Stimulated activated CD8-positive, alpha-beta memory T cell treated with anti-CD3 and anti-CD28 coated beads, Interleukin-12 subunit alpha, Interleukin-12 subunit beta, amount 100 ng/mL, for 1 hour (primary cell): ENCODE measurements around the gene SPON2.
"Not testable (repeated sequence)": the region's sequence is repeated elsewhere in the genome, so short reads cannot be mapped to it uniquely, and the experiment has no call there.

Experiments used
- DNase-seq: peaks from one replicate; pipeline ENCODE4 v3.0.0-alpha.2; 2020; ENCODE audit warnings: low read depth

The SPON2 gene

DNA sequence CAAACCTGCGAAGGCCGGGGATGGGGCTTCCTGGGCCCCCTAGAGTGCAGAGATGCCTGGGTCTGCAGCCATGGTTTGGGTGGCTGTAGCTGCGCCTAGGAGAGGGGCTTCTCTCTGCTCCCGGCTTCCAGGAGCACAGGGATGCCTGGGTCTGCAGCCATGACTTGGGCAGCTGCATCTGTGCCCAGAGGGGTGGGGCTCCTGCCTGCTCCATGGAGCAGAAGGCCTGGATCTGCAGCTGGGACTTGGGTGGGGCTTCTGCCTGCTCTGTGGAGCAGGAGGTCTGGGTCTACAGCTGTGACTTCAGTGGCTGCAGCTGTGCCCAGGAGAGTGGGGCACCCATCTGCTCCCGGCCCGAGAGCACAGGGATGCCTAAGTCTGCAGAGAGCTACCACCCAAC lies 20.8 kb downstream of the SPON2 start:
- no peak for DNase-seq

DNA sequence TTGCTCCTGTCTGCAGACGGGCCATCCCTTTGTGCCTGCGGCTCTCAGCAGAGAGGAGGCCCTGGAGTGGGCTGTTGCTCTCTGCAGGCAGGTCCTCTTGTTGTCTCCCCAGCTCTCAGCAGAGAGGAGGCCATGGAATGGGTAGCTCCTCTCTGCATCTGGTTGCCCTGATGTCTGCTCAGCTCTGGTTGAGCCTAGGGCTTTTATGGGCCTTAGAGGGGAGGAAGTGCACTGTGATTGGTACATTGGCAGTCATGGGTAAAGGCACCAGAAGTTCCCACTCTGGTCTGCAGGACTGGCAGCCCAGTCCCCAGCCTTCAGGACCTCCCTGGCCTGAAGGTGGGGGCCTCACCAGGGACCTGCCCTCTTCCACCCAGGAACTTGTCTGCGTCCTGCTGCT lies 21.5 kb downstream of the SPON2 start:
- no peak for DNase-seq

DNA sequence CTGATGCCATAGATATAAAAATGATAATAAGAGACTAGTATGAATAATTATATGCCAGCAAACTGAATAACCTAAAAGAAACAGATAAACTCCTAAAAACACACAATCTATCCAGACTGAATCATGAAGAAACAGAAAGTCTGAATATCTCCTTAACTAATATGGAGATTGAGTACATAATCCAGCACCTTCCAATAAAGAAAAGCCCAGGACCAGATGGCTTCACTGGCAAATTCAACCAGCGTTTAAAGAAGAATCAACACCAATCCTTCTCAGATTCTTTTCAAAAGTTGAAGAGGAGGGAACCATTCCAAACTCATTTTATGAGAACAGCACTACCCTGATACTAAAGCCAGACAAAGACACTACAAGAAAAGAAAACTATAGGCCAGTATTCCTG lies 32.5 kb downstream of the SPON2 start:
- DNase-seq: no peak

DNA sequence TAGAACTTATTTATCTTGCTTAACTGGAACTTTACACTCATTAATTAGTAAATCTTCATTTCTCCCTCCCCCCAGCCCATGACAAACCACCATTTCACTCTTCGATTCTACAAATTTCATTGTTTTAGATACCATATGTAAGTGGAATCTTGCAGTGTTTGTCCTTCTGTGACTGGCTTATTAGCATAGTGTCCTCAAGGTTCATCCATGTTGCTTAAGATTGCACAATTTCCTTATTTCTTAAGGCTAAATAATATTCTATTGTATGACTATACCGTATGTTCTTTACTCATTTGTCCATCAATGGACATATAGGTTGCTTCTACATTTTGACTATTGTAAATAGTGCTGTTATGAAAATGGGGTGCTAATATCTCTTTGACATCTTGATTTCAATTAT lies 34.5 kb downstream of the SPON2 start:
- DNase-seq: no peak

DNA sequence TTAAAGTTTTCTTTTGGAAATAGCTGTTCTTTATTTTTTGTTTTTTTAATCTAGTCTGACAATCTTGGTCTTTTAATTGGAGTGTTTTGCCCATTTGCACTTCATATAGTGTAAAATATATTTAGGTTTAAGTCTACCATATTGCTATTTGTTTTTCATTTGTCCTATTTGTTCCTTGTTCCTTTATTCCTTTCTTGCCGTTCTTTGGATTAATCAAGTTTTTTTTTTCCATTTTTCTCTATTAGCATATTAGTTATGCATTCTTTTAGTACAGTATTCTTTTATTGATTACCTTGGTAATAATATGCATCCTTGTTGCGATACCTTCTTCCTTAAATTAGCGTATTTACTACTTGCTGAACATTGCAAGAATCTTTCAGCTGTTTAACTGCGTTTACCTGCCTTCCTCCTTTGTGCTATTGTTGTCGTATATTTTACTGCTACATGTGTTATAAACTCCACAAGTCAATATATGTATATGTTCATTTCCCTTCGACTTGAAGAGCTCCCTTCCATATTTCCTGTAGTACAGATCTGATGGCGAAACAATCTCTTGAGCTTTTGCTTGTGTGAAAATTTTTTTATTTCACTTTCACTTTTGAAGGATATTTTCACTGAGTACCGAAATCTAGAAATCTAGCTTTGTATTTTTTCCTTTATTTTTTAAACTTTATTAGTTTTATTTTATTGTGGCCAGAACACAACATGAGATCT lies 35.2 kb downstream of the SPON2 start:
- DNase-seq: no peak

DNA sequence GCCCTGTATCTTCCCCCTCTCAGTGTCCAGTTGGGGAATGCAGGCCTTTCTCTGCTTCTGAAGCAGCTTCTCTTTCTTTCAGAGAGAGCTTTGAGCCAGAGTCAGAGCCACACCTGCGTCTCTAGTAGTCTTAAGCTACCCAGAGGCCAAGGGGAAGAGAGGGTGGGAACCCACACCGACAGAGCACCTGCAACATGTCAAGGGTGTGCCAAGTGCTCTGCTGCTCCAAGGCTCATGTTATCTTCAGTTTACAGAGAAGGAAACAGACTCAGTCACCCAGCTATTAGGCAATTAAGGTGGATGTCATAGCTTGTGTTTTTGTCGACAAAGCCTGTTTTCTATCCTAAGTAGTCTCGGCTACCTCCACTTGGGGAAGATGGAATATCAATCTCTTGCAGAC lies 36.3 kb downstream of the SPON2 start:
- DNase-seq: no peak

DNA sequence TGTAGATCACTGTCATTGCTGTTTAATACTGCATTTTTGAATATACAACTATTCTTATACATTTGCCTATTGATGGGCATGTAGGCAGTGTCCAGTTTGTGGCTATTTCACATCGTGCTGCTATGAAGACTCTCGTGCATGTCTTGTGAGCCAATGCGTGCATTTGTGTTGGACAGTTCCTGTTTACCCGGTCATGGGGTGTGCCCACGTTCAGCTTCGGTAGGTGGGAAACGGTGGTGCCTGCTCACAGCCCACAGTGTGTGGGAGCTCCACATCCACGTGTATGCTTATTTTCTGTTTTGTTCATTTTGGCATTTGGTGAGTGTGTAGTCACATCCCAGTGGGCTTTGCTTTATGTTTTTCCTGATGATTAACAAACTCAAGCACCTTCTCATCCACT lies 39.4 kb downstream of the SPON2 start:
- DNase-seq: no peak

DNA sequence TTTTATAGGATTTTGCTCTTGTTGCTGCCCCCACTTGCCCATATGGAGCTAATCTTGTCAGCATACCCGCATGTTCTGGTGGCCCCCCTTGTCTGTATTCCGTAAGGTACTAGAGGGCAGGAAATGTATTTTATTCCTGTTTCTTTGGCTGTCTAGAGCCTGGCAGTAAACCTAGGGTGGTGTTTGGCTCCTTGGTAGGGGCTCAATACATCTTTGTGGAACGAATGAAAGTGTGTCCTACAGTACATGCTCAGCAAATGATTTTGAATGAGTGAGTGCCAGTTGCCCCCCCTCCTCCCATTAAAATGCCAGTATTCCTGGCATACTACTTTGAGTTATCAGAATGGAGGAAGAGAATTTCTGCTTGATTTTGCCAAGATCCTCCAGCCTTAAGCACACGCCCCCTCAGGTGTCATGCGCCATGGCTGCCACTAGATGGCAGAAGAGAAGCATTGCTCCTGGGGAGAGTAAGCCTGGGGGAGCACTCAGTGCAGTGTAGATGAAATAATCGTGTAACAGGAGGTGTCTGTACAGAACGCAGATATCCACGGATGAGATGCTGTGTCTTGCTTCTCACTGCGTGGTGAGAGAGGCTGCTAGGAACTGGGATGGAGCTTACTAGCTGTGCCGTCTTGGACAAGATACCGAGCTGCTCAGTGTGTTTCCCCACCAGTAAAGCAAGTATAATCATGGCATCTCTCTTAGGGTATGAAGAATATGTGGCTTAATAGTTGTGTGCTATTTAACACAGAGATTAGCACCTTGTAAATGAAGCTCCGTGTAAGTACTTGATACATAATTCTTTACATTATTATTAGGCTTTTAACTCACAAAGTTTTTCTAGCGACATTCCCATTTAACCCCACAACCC lies 41.8 kb downstream of the SPON2 start:
- peak; percentile 57 for DNase-seq

DNA sequence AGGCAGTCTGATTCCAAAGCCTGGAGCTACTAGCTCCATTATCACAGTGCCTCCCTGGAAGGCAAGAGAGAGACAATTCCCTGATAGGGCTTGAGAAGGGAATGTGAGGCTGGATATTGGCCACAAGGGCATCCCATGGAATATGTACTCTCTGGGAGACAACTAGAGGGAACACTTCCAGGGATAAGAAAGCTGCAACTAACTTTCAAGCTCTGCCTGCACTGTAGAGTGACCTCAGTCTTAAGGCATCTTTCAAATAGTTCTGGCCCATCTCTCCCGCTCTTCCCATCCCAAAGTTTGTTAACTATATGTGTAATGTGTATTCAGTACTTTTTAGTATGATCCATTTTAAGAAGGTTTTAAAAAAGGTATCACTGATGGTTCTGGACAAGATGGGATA lies 45.9 kb downstream of the SPON2 start:
- no peak for DNase-seq

DNA sequence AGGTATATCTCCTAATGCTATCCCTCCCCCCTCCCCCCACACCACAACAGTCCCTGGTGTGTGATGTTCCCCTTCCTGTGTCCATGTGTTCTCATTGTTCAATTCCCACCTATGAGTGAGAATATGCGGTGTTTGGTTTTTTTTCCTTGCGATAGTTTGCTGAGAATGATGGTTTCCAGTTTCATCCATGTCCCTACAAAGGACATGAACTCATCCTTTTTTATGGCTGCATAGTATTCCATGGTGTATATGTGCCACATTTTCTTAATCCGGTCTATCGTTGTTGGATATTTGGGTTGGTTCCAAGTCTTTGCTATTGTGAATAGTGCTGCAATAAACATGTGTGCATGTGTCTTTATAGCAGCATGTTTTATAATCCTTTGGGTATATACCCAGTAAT lies 46.9 kb downstream of the SPON2 start:
- not testable (repeated sequence) for DNase-seq

DNA sequence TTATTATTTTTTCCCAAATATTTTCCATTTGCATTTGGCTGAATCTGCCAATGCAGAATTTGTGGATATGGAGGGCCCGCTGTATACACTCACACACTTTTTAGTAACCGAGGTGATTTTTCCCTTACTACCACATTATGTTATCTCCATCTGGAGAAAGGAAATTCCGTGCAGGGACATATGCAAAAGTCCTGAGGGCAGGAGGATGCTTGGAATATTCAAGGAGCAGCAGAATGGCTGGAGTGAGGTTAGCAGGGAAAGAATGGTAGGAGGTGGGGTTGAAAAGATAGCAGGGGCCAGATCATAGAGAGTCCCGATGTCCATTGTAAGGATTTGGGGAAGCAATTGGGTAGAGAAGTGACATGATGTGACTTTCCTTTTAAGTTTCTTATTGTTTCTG lies 47.6 kb downstream of the SPON2 start:
- DNase-seq: no peak

DNA sequence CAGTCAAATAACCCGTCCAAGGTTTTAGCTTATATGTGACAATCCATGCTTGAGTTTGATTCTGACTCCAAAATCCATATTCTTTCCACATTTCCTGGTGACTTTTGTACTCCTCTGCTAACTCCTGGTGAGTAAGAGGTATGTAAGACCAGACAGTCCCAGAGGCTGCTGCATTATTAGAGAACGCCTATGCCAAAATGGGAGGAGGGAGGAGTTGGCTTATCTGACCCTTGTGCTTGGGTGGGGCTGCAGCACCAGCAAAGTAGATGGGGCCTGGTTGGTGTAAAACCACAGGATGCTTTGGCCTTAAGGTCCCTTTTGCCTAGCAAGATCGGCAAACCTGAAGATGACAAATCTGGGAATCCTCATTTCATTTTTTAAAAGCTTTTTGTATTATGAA lies 49.9 kb downstream of the SPON2 start:
- no peak for DNase-seq
